ENCODE results near the gene FNDC8. TPM values are rescaled to one million over a fixed set of nuclear protein-coding genes. Genes with fewer than 3 reads are reported as not detected.

The FNDC8 gene
- total and polyA plus RNA-seq, 9 of the 15 experiments (the other 6 are each of a cell fraction or from before 2014, with no cell fraction given): 0.04 TPM; not detected in 8

DNA sequence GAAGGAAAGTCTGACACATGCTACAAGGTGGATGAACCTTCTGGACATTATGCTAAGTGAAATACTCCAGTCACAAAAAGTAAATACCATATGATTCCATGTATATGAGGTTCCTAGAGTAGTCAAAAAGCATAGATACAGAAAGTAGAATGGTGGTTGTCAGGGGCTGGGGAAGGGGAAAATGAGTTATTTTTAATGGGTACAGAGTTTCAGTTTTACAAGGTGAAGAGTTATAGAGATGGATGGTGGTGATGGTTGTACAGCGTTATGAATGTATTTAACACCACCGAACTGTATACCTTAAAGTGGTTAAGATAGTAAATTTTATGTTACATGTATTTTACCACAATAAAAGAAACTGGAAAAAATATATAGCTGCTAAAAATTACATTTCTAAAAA is 19.7 kb upstream of the FNDC8 start:
- CTCF ChIA-PET (ENCODE audit: low intra/inter-chr PET ratio): interaction anchor here (0.7 kb wide), 1 partner anchor 21 kb away, joined by 4 read pairs; no protein-coding TSS in a partner anchor
- 80% methylated on average over 2 of the region's 2 CpGs for WGBS (ENCODE audit: insufficient coverage, low coverage, missing lambda C conversion rate)
- no peak for ATAC-seq
- no peak overlapping the region for H3K4me3 ChIP-seq
- intact Hi-C loops (cut with micrococcal nuclease) (no loop called here), in situ Hi-C loops (cut with MboI) (no loop called here)
- no peak overlapping the region for H3K27ac ChIP-seq (ENCODE audit: extremely low read depth, low read depth, low read length)
- no peak for FAIRE-seq
- POLR2A ChIA-PET: interaction anchor here (0.7 kb wide), 1 partner anchor 565 kb away, joined by 3 read pairs; no protein-coding TSS in a partner anchor
- no peak overlapping the region for H3K9ac ChIP-seq (ENCODE audit: insufficient read depth in 1 of 2, low read depth in 2 of 2, low read length in 2 of 2)
- no peak overlapping the region for H2AFZ ChIP-seq (ENCODE audit: low read depth, low read length)
- no peaks in the 10 kb centered on the region for H3K79me2 ChIP-seq (ENCODE audit: control insufficient read depth, insufficient read depth, low read length)
- TF ChIP-seq SREBF2 (CRISPR knock-in tag; IDR thresholded peaks at IDR 0.05): no peak
- TF ChIP-seq ZNF224 (CRISPR knock-in tag; IDR thresholded peaks at IDR 0.05): no peak
- TF ChIP-seq, protein P1, sequence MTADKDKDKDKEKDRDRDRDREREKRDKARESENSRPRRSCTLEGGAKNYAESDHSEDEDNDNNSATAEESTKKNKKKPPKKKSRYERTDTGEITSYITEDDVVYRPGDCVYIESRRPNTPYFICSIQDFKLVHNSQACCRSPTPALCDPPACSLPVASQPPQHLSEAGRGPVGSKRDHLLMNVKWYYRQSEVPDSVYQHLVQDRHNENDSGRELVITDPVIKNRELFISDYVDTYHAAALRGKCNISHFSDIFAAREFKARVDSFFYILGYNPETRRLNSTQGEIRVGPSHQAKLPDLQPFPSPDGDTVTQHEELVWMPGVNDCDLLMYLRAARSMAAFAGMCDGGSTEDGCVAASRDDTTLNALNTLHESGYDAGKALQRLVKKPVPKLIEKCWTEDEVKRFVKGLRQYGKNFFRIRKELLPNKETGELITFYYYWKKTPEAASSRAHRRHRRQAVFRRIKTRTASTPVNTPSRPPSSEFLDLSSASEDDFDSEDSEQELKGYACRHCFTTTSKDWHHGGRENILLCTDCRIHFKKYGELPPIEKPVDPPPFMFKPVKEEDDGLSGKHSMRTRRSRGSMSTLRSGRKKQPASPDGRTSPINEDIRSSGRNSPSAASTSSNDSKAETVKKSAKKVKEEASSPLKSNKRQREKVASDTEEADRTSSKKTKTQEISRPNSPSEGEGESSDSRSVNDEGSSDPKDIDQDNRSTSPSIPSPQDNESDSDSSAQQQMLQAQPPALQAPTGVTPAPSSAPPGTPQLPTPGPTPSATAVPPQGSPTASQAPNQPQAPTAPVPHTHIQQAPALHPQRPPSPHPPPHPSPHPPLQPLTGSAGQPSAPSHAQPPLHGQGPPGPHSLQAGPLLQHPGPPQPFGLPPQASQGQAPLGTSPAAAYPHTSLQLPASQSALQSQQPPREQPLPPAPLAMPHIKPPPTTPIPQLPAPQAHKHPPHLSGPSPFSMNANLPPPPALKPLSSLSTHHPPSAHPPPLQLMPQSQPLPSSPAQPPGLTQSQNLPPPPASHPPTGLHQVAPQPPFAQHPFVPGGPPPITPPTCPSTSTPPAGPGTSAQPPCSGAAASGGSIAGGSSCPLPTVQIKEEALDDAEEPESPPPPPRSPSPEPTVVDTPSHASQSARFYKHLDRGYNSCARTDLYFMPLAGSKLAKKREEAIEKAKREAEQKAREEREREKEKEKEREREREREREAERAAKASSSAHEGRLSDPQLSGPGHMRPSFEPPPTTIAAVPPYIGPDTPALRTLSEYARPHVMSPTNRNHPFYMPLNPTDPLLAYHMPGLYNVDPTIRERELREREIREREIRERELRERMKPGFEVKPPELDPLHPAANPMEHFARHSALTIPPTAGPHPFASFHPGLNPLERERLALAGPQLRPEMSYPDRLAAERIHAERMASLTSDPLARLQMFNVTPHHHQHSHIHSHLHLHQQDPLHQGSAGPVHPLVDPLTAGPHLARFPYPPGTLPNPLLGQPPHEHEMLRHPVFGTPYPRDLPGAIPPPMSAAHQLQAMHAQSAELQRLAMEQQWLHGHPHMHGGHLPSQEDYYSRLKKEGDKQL (CRISPR knock-in tag; IDR thresholded peaks at IDR 0.05; ENCODE audit: borderline replicate concordance): no peak
- no peak for TF ChIP-seq RBM14 (IDR thresholded peaks at IDR 0.05; ENCODE audit: borderline replicate concordance, insufficient read depth, low read depth, low read length)
- TF ChIP-seq MAZ (CRISPR knock-in tag; conservative IDR thresholded peaks at IDR 0.05 in 1 of 2, IDR thresholded peaks at IDR 0.05 in 1 of 2): no peak
- no peaks in the 10 kb centered on the region for H3K4me1 ChIP-seq (replicated peaks in 1 of 2; ENCODE audit: control insufficient read depth in 2 of 2, insufficient read depth in 2 of 2, low read length in 2 of 2)
- BruUV-seq (replicated peaks): no TSS peak
- H3K27me3 ChIP-seq (ENCODE audit: control insufficient read depth in 2 of 2, insufficient read depth in 2 of 2, low read length in 2 of 2): no peaks in the 10 kb centered on the region
- DNase-seq (ENCODE audit: extremely low read depth in 1 of 4, low spot score in 3 of 4): no peak
- H3K9me1 ChIP-seq (ENCODE audit: control insufficient read depth, insufficient read depth, low read length): no peaks in the 10 kb centered on the region
- H3K36me3 ChIP-seq (ENCODE audit: control insufficient read depth, insufficient read depth, low read length): peaks cover 61% of the 10 kb centered on the region; the same call in 2 of the 3 replicates
- H3K4me2 ChIP-seq (ENCODE audit: insufficient read depth, low read length): no peak overlapping the region
- no peaks in the 10 kb centered on the region for H4K20me1 ChIP-seq (replicated peaks; ENCODE audit: control insufficient read depth, insufficient read depth, low read length)
- H3K9me3 ChIP-seq (replicated peaks; ENCODE audit: control insufficient read depth, insufficient read depth, low read depth, low read length): no peaks in the 10 kb centered on the region
